Mesenchymal stem cell (in vitro differentiated cells and primary cell): Measurements from ENCODE around the gene SYNPR.

Experiments used
- DNase-seq: peaks from one replicate; pipeline ENCODE4 v3.0.0-alpha.2; 2013
- H2AFZ ChIP-seq: one replicate; pipeline ENCODE4 v1.6.1; 2013; ENCODE audit warnings: low read depth, mild to moderate bottlenecking, control low read depth, inconsistent platforms, low read length, moderate library complexity
- H2AK5ac ChIP-seq: 2 replicates; pipeline ENCODE4 v1.6.1; 2013; ENCODE audit warnings: low read length, moderate library complexity, mild to moderate bottlenecking, inconsistent platforms; ENCODE audit not compliant: severe bottlenecking
- H2BK120ac ChIP-seq: one replicate; pipeline ENCODE4 v1.6.1; 2013; ENCODE audit warnings: low read depth, mild to moderate bottlenecking, inconsistent platforms, low read length, moderate library complexity
- H2BK12ac ChIP-seq, 2 experiments: one replicate each; pipeline ENCODE4 v1.6.1; 2013; ENCODE audit warnings: inconsistent platforms in 2 of 2, low read length in 2 of 2, mild to moderate bottlenecking in 2 of 2, moderate library complexity in 2 of 2, control low read depth in 1 of 2
- H2BK15ac ChIP-seq: one replicate; pipeline ENCODE4 v1.6.1; 2013; ENCODE audit warnings: mild to moderate bottlenecking, low read depth, inconsistent platforms; ENCODE audit not compliant: poor library complexity, severe bottlenecking
- H2BK5ac ChIP-seq: 2 replicates; pipeline ENCODE4 v1.6.1; 2013; ENCODE audit warnings: low read depth, mild to moderate bottlenecking, low read length, control low read depth, inconsistent platforms; ENCODE audit not compliant: poor library complexity, severe bottlenecking
- H3K14ac ChIP-seq, 2 experiments: one replicate each; pipeline ENCODE4 v1.6.1; 2013; ENCODE audit warnings: inconsistent platforms in 2 of 2, low read length in 2 of 2, control low read depth in 1 of 2, mild to moderate bottlenecking in 1 of 2, moderate library complexity in 1 of 2
- H3K18ac ChIP-seq, 2 experiments: one replicate each; pipeline ENCODE4 v1.6.1; 2013; ENCODE audit warnings: inconsistent platforms in 2 of 2, low read length in 2 of 2, control low read depth in 1 of 2, low read depth in 1 of 2, mild to moderate bottlenecking in 1 of 2
- H3K23ac ChIP-seq, 2 experiments: one replicate each; pipeline ENCODE4 v1.6.1; 2013; ENCODE audit warnings: inconsistent platforms in 2 of 2, low read length in 2 of 2, mild to moderate bottlenecking in 2 of 2, moderate library complexity in 2 of 2, control low read depth in 1 of 2
- H3K27ac ChIP-seq: 2 replicates; pipeline ENCODE4 v1.5.1; 2013; ENCODE audit warnings: mild to moderate bottlenecking, moderate library complexity, low read length, control low read depth, inconsistent platforms; ENCODE audit not compliant: poor library complexity, severe bottlenecking
- H3K27me3 ChIP-seq, 2 experiments: 2 replicates each; pipeline versions ENCODE4 v1.6.1 to v1.7.0; 2013; ENCODE audit warnings: low read length in 2 of 2, mild to moderate bottlenecking in 2 of 2, moderate library complexity in 2 of 2, control low read depth in 1 of 2, inconsistent platforms in 1 of 2; ENCODE audit not compliant: control insufficient read depth in 1 of 2, insufficient read depth in 1 of 2
- H3K36me3 ChIP-seq, 2 experiments: 2 replicates each; pipeline versions ENCODE4 v1.6.1 to v1.7.0; 2013; ENCODE audit warnings: low read length in 2 of 2, control low read depth in 1 of 2, inconsistent platforms in 1 of 2, low read depth in 1 of 2, mild to moderate bottlenecking in 1 of 2; ENCODE audit not compliant: insufficient read depth in 2 of 2, control insufficient read depth in 1 of 2
- H3K4ac ChIP-seq, 2 experiments: one replicate each; pipeline ENCODE4 v1.6.1; 2013; ENCODE audit warnings: inconsistent platforms in 2 of 2, low read length in 2 of 2, mild to moderate bottlenecking in 2 of 2, moderate library complexity in 2 of 2, control low read depth in 1 of 2, low read depth in 1 of 2
- H3K4me1 ChIP-seq: 2 replicates; pipeline ENCODE4 v1.6.1; 2013; ENCODE audit warnings: low read depth, low read length, control low read depth; ENCODE audit not compliant: control insufficient read depth, insufficient read depth
- H3K4me2 ChIP-seq: 2 replicates; pipeline ENCODE4 v1.6.1; 2013; ENCODE audit warnings: low read length, mild to moderate bottlenecking, inconsistent platforms; ENCODE audit not compliant: poor library complexity, severe bottlenecking
- H3K4me3 ChIP-seq, 2 experiments: 2 replicates each; pipeline versions ENCODE4 v1.5.1 to v1.7.0; 2013; ENCODE audit warnings: low read length in 2 of 2, mild to moderate bottlenecking in 2 of 2, control low read depth in 1 of 2, low read depth in 1 of 2; ENCODE audit not compliant: insufficient read depth in 1 of 2
- H3K79me1 ChIP-seq: replicated peaks from 2 replicates; pipeline ENCODE4 v1.6.1; 2013; ENCODE audit warnings: mild to moderate bottlenecking, control low read depth, low read length, inconsistent platforms; ENCODE audit not compliant: poor library complexity, severe bottlenecking
- H3K9ac ChIP-seq: 2 replicates; pipeline ENCODE4 v1.7.0; 2013; ENCODE audit warnings: mild to moderate bottlenecking, low read length, moderate library complexity
- H3K9me3 ChIP-seq: 2 replicates; pipeline ENCODE4 v1.7.0; 2013; ENCODE audit warnings: mild to moderate bottlenecking, low read length; ENCODE audit not compliant: control insufficient read depth
- H4K8ac ChIP-seq: one replicate; pipeline ENCODE4 v1.6.1; 2013; ENCODE audit warnings: inconsistent platforms, mild to moderate bottlenecking, low read length, moderate library complexity
- H4K91ac ChIP-seq: one replicate; pipeline ENCODE4 v1.6.1; 2013; ENCODE audit warnings: mild to moderate bottlenecking, low read length, inconsistent platforms
- WGBS: methylation state at CpG from one replicate; pipeline ENCODE4 v1.1.7; 2013; ENCODE audit warnings: mixed read lengths; 5-methylcytosine and 5-hydroxymethylcytosine counted together

Gene SYNPR

DNA sequence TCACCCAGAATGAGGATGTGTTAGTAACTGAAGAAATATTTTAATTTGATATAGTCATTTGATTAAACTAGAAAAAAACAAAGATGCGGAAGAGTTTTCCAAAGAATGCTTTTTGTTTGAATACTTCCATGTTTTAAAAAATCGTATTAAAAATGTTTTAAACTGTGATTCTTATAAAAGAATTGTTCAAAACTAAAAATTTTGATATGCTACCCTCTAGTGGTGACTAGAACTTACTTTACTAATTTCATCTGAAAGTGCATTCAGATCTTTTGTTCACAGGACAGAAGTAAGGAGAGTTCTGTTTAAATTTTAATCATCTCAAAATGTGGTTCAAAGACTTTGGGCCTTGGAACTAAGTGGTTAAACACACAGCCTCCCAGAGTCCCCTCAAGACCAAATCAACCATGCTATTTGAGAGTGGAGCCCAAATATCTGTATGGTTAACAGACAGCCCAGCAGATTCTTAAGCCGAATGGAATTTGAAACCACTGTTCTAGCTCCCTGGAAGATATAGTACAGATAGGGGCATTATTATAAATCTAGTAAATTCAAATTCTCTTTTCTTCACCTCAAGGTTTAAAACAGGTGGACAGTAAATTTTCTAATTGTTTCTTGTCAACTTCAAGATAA is 45.2 kb upstream of the SYNPR start:
- Histone ChIP-seq H2BK15ac (no peak overlapping the region), H3K14ac (no peak overlapping the region), H3K9me3 (no peaks in the 10 kb centered on the region), H3K18ac (no peak overlapping the region), H3K4me1 (no peaks in the 10 kb centered on the region), H3K36me3 (no peaks in the 10 kb centered on the region), H2BK5ac (no peak overlapping the region), H4K91ac (no peak overlapping the region), H3K4me3 (no peak overlapping the region), H2AFZ (no peak overlapping the region), H2BK12ac (no peak overlapping the region), H3K79me1 (no peaks in the 10 kb centered on the region), H3K9ac (no peak overlapping the region), H2AK5ac (no peak overlapping the region), H4K8ac (no peak overlapping the region), H3K23ac (no peak overlapping the region), H3K4me2 (no peak overlapping the region), H2BK120ac (no peak overlapping the region), H3K4ac (no peak overlapping the region), H3K27me3 (no peaks in the 10 kb centered on the region), H3K27ac (no peak overlapping the region)
- no peak for DNase-seq
- WGBS, result no CpG with 5 or more reads among the region's 3 CpGs

GRCh38 chr3:63240381-63240902 is 37.7 kb upstream of the SYNPR start:
- WGBS, result 87% methylated on average over 5 of the region's 5 CpGs
- no peak for DNase-seq
- Histone ChIP-seq H3K27ac (no peak overlapping the region), H2AFZ (no peak overlapping the region), H3K36me3 (no peaks in the 10 kb centered on the region), H3K9me3 (no peaks in the 10 kb centered on the region), H2BK12ac (no peak overlapping the region), H3K4me3 (no peak overlapping the region), H2AK5ac (no peak overlapping the region), H3K23ac (no peak overlapping the region), H3K9ac (no peak overlapping the region), H2BK15ac (no peak overlapping the region), H3K18ac (no peak overlapping the region), H4K91ac (no peak overlapping the region), H3K79me1 (no peaks in the 10 kb centered on the region), H3K27me3 (no peaks in the 10 kb centered on the region), H3K14ac (no peak overlapping the region), H3K4me2 (no peak overlapping the region), H3K4me1 (no peaks in the 10 kb centered on the region), H3K4ac (no peak overlapping the region), H2BK5ac (no peak overlapping the region), H2BK120ac (no peak overlapping the region), H4K8ac (no peak overlapping the region)

GRCh38 chr3:63242124-63242523 is 36.0 kb upstream of the SYNPR start:
- Histone ChIP-seq H3K9ac (no peak overlapping the region), H4K91ac (no peak overlapping the region), H3K4me2 (no peak overlapping the region), H2BK15ac (no peak overlapping the region), H3K14ac (no peak overlapping the region), H2AFZ (no peak overlapping the region), H3K27ac (no peak overlapping the region), H4K8ac (no peak overlapping the region), H3K23ac (no peak overlapping the region), H3K36me3 (no peaks in the 10 kb centered on the region), H2AK5ac (no peak overlapping the region), H2BK120ac (no peak overlapping the region), H2BK12ac (no peak overlapping the region), H3K27me3 (no peaks in the 10 kb centered on the region), H3K9me3 (no peaks in the 10 kb centered on the region), H3K4ac (no peak overlapping the region), H3K4me1 (no peaks in the 10 kb centered on the region), H3K4me3 (no peak overlapping the region), H3K79me1 (no peaks in the 10 kb centered on the region), H3K18ac (no peak overlapping the region), H2BK5ac (no peak overlapping the region)
- DNase-seq, result no peak
- WGBS, result 67% methylated on average over 2 of the region's 2 CpGs

GRCh38 chr3:63244486-63244885 is 33.6 kb upstream of the SYNPR start:
- H2BK5ac ChIP-seq, result no peak overlapping the region
- H2AK5ac ChIP-seq, result no peak overlapping the region
- no peak overlapping the region for H3K9ac ChIP-seq
- no peak overlapping the region for H3K27ac ChIP-seq
- H3K4ac ChIP-seq, result no peak overlapping the region
- 100% methylated on average over 1 of the region's 3 CpGs for WGBS
- H2BK120ac ChIP-seq, result no peak overlapping the region
- no peak overlapping the region for H4K91ac ChIP-seq
- H2BK12ac ChIP-seq, result no peak overlapping the region
- no peaks in the 10 kb centered on the region for H3K4me1 ChIP-seq
- H3K4me3 ChIP-seq, result no peak overlapping the region
- H3K23ac ChIP-seq, result no peak overlapping the region
- H2BK15ac ChIP-seq, result no peak overlapping the region
- H3K27me3 ChIP-seq, result peaks cover 0 to 6% of the 10 kb centered on the region in 2 experiments
- H3K36me3 ChIP-seq, result no peaks in the 10 kb centered on the region
- no peak overlapping the region for H3K14ac ChIP-seq
- H3K4me2 ChIP-seq, result no peak overlapping the region
- no peaks in the 10 kb centered on the region for H3K9me3 ChIP-seq
- no peak overlapping the region for H3K18ac ChIP-seq
- DNase-seq, result no peak
- H2AFZ ChIP-seq, result no peak overlapping the region
- H4K8ac ChIP-seq, result no peak overlapping the region
- H3K79me1 ChIP-seq, result no peaks in the 10 kb centered on the region
